ENCODE results near the gene TMED7.

Gene TMED7

GRCh38 chr5:115594128-115595047 lies 31.4 kb downstream of the TMED7 start:
- DNase-seq (ENCODE audit: extremely low read depth, low read depth): no peak
- no peak for TF ChIP-seq CTCF (IDR thresholded peaks at IDR 0.05; ENCODE audit: low read depth, low read length)

GRCh38 chr5:115589043-115589442 lies 36.8 kb downstream of the TMED7 start:
- TF ChIP-seq CTCF (IDR thresholded peaks at IDR 0.05; ENCODE audit: low read depth, low read length): no peak
- DNase-seq (ENCODE audit: extremely low read depth, low read depth): no peak

- no peak for TF ChIP-seq CTCF (IDR thresholded peaks at IDR 0.05; ENCODE audit: low read depth, low read length)
- DNase-seq (ENCODE audit: extremely low read depth, low read depth): no peak
Measured at GRCh38 chr5:115588640-115589039, 37.2 kb downstream of the TMED7 start.

GRCh38 chr5:115586525-115587146 lies 39.2 kb downstream of the TMED7 start:
- peak; percentile 31 for TF ChIP-seq CTCF (IDR thresholded peaks at IDR 0.05; ENCODE audit: low read depth, low read length)
- no peak for DNase-seq (ENCODE audit: extremely low read depth, low read depth)

DNA sequence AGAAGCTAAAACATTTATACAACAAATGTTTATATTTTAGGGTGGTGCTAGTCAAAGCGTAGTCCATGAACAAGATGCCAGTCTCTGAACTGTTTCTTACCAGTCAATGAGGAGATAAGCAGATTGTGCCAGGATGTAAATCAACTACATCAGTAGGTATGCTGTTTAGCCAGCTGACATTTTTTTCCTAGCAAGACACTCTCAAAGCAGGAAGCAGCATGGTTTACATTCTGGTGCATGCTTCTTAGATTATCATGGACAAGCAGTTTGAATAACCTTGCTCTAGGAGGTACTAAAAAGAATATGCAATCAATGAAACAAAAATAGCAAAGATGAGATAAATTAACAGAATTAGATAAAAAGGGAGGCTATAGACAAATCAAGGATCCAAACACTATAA lies 40.6 kb downstream of the TMED7 start:
- no peak for DNase-seq (ENCODE audit: extremely low read depth, low read depth)
- no peak for TF ChIP-seq CTCF (IDR thresholded peaks at IDR 0.05; ENCODE audit: low read depth, low read length)

DNA sequence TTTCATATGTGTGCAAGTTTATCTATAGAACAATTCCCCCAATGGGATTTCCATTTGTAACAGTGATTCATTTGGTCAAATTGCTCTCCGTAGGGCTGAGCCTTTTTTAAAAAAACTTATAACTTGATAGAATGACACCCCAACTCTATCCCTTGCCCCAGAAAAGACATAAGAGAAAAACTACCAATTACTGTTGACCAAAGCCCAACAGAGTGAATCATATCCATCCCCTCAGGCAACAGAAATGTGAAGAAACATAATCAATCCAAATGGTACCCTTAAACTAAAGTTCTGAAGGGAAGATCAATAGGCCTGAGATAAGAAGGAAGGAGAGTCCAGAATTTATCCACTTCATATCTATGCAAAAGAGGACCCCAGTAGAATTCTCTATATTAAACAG lies 41.3 kb downstream of the TMED7 start:
- DNase-seq (ENCODE audit: extremely low read depth, low read depth): no peak
- no peak for TF ChIP-seq CTCF (IDR thresholded peaks at IDR 0.05; ENCODE audit: low read depth, low read length)

GRCh38 chr5:115583474-115583873 lies 42.4 kb downstream of the TMED7 start:
- no peak for DNase-seq (ENCODE audit: extremely low read depth, low read depth)

More at GRCh38 chr5:115583474-115583873, 42.4 kb downstream of the TMED7 start:
- no peak for TF ChIP-seq CTCF (IDR thresholded peaks at IDR 0.05; ENCODE audit: low read depth, low read length)

Data from AG09319 (cell line).